Natural killer cell treated with Interleukin-12 subunit alpha and Interleukin-12 subunit beta and Interleukin-15 and Interleukin-18, amount 100 ng/mL, for 72 hours (primary cell): ENCODE data around the gene ATG16L1. TPM values are rescaled to one million over a fixed set of nuclear protein-coding genes. Genes with fewer than 3 reads are reported as not detected.

ENCODE experiments used
- ATAC-seq, 2 donors: fragments of 150-1000 bp; cut with Tn5 transposase in 1 of 2; sonication (Bioruptor Pico), chemical (Tn5 transposase) in 1 of 2; 2 replicates each; pipeline ENCODE4 v1.10.0; 2021
- DNase-seq: peaks from one replicate; pipeline ENCODE4 v3.0.0; 2022; ENCODE audit warnings: low spot score
- H3K27ac Mint-ChIP-seq, 2 donors: 1 replicate in 1 of 2; 2 replicates in 1 of 2; pipeline ENCODE4 v1.8.0; 2022; ENCODE audit warnings: mixed read lengths in 2 of 2, mild to moderate bottlenecking in 1 of 2, moderate library complexity in 1 of 2
- H3K27me3 Mint-ChIP-seq, 2 donors: 1 replicate in 1 of 2; 2 replicates in 1 of 2; pipeline ENCODE4 v1.8.0; 2022; ENCODE audit warnings: mixed read lengths in 2 of 2
- H3K36me3 Mint-ChIP-seq: one replicate; pipeline ENCODE4 v1.8.0; 2022; ENCODE audit warnings: mixed read lengths
- H3K4me1 Mint-ChIP-seq, 2 donors: 1 replicate in 1 of 2; 2 replicates in 1 of 2; pipeline ENCODE4 v1.8.0; 2022; ENCODE audit warnings: low read depth in 2 of 2, mixed read lengths in 2 of 2, mild to moderate bottlenecking in 1 of 2
- H3K4me3 Mint-ChIP-seq: one replicate; pipeline ENCODE4 v1.8.0; 2022; ENCODE audit warnings: mixed read lengths
- H3K9me3 Mint-ChIP-seq: 2 replicates; pipeline ENCODE4 v1.8.0; 2022; ENCODE audit warnings: mixed read lengths
- total RNA-seq, 2 donors: library from RNA; stranded (reverse); gene quantifications; one replicate each; pipeline ENCODE4 v1.2.3, GENCODE V29; 2022

The ATG16L1 gene
- total RNA-seq, 2 donors from 2014 or later = 39.5 to 78.6 TPM

GRCh38 chr2:233236820-233237589, 14.5 kb upstream of the ATG16L1 start:
- Mint-ChIP-seq H3K27ac (peak overlapping the region in 1 of 2 donors; percentile 9), H3K4me1 (peaks cover 50 to 75% of the 10 kb centered on the region in 2 donors), H3K27me3 (no peaks in the 10 kb centered on the region), H3K36me3 (no peaks in the 10 kb centered on the region), H3K4me3 (peak overlapping the region; percentile 1), H3K9me3 (peaks cover 3% of the 10 kb centered on the region)
- DNase-seq (no peak), ATAC-seq (no peak)

GRCh38 chr2:233240897-233241296, 10.6 kb upstream of the ATG16L1 start:
- Mint-ChIP-seq H3K36me3 (no peaks in the 10 kb centered on the region), H3K27me3 (no peaks in the 10 kb centered on the region), H3K4me3 (peak overlapping the region; percentile 40), H3K27ac (peak overlapping the region; percentile 62 to 76), H3K9me3 (peaks cover 3% of the 10 kb centered on the region), H3K4me1 (peaks cover 38 to 48% of the 10 kb centered on the region in 2 donors)
- ATAC-seq (peak in 1 of 2 donors; percentile 55), DNase-seq (no peak)

GRCh38 chr2:233241803-233242202, 9.7 kb upstream of the ATG16L1 start:
- ATAC-seq (peak in 1 of 2 donors; percentile 24), DNase-seq (no peak)
- H3K4me3 Mint-ChIP-seq = no peak overlapping the region
- H3K36me3 Mint-ChIP-seq = no peaks in the 10 kb centered on the region
- H3K9me3 Mint-ChIP-seq = peaks cover 3% of the 10 kb centered on the region
- peak overlapping the region; percentile 62 to 76 for H3K27ac Mint-ChIP-seq
- H3K27me3 Mint-ChIP-seq = no peaks in the 10 kb centered on the region
- H3K4me1 Mint-ChIP-seq = peaks cover 38 to 46% of the 10 kb centered on the region in 2 donors

- Mint-ChIP-seq H3K4me3 (no peak overlapping the region), H3K36me3 (no peaks in the 10 kb centered on the region), H3K27ac (peak overlapping the region in 1 of 2 donors; percentile 62), H3K27me3 (no peaks in the 10 kb centered on the region), H3K4me1 (peaks cover 33 to 46% of the 10 kb centered on the region in 2 donors), H3K9me3 (peaks cover 3% of the 10 kb centered on the region)
- no peak for DNase-seq
- no peak for ATAC-seq
Measured at GRCh38 chr2:233242231-233242927, 9.1 kb upstream of the ATG16L1 start.

GRCh38 chr2:233243348-233243747, 8.1 kb upstream of the ATG16L1 start:
- Mint-ChIP-seq H3K27me3 (no peaks in the 10 kb centered on the region), H3K36me3 (no peaks in the 10 kb centered on the region), H3K4me1 (peaks cover 32 to 45% of the 10 kb centered on the region in 2 donors), H3K27ac (no peak overlapping the region), H3K4me3 (no peak overlapping the region), H3K9me3 (peaks cover 3% of the 10 kb centered on the region)
- no peak for ATAC-seq
- no peak for DNase-seq

- Mint-ChIP-seq H3K27me3 (no peaks in the 10 kb centered on the region), H3K4me3 (no peak overlapping the region), H3K4me1 (peaks cover 25 to 40% of the 10 kb centered on the region in 2 donors), H3K36me3 (no peaks in the 10 kb centered on the region), H3K27ac (peak overlapping the region in 1 of 2 donors; percentile 45), H3K9me3 (no peaks in the 10 kb centered on the region)
- no peak for DNase-seq
- no peak for ATAC-seq
Measured at GRCh38 chr2:233244818-233245217, 6.7 kb upstream of the ATG16L1 start.

- peaks cover 27 to 42% of the 10 kb centered on the region in 2 donors for H3K4me1 Mint-ChIP-seq
- ATAC-seq = no peak
- DNase-seq = no peak
- H3K27me3 Mint-ChIP-seq = no peaks in the 10 kb centered on the region
- H3K9me3 Mint-ChIP-seq = no peaks in the 10 kb centered on the region
- H3K27ac Mint-ChIP-seq = no peak overlapping the region
- no peaks in the 10 kb centered on the region for H3K36me3 Mint-ChIP-seq
- no peak overlapping the region for H3K4me3 Mint-ChIP-seq
Measured at GRCh38 chr2:233245406-233245805, 6.1 kb upstream of the ATG16L1 start.

- DNase-seq (no peak), ATAC-seq (no peak)
- H3K4me1 Mint-ChIP-seq = peaks cover 23 to 36% of the 10 kb centered on the region in 2 donors
- no peaks in the 10 kb centered on the region for H3K9me3 Mint-ChIP-seq
- no peaks in the 10 kb centered on the region for H3K36me3 Mint-ChIP-seq
- H3K27ac Mint-ChIP-seq = peak overlapping the region; percentile 55 to 83
- peak overlapping the region; percentile 6 for H3K4me3 Mint-ChIP-seq
- no peaks in the 10 kb centered on the region for H3K27me3 Mint-ChIP-seq
Measured at GRCh38 chr2:233247116-233247515, 4.4 kb upstream of the ATG16L1 start.

GRCh38 chr2:233247744-233248143, 3.7 kb upstream of the ATG16L1 start:
- Mint-ChIP-seq H3K27me3 (no peaks in the 10 kb centered on the region), H3K9me3 (no peaks in the 10 kb centered on the region), H3K4me1 (peaks cover 25 to 36% of the 10 kb centered on the region in 2 donors), H3K36me3 (no peaks in the 10 kb centered on the region), H3K4me3 (peak overlapping the region; percentile 6), H3K27ac (peak overlapping the region; percentile 55 to 83)
- DNase-seq (no peak), ATAC-seq (peak; percentile 52 to 80)

GRCh38 chr2:233248999-233249398, 2.5 kb upstream of the ATG16L1 start:
- DNase-seq (no peak), ATAC-seq (no peak)
- Mint-ChIP-seq H3K27me3 (no peaks in the 10 kb centered on the region), H3K9me3 (no peaks in the 10 kb centered on the region), H3K4me1 (peaks cover 35 to 46% of the 10 kb centered on the region in 2 donors), H3K4me3 (peak overlapping the region; percentile 13), H3K36me3 (no peaks in the 10 kb centered on the region), H3K27ac (peak overlapping the region; percentile 7 to 39)

- Mint-ChIP-seq H3K27me3 (no peaks in the 10 kb centered on the region), H3K4me3 (peak overlapping the region; percentile 94), H3K4me1 (peaks cover 44 to 56% of the 10 kb centered on the region in 2 donors), H3K36me3 (peaks cover 4% of the 10 kb centered on the region), H3K27ac (peak overlapping the region; percentile 86 to 90), H3K9me3 (no peaks in the 10 kb centered on the region)
- ATAC-seq (no peak), DNase-seq (no peak)
Measured at GRCh38 chr2:233250568-233250967, 905 bp upstream of the ATG16L1 start.

- H3K9me3 Mint-ChIP-seq = no peaks in the 10 kb centered on the region
- H3K4me1 Mint-ChIP-seq = peaks cover 46 to 60% of the 10 kb centered on the region in 2 donors
- H3K27ac Mint-ChIP-seq = peak overlapping the region; percentile 86 to 90
- no peaks in the 10 kb centered on the region for H3K27me3 Mint-ChIP-seq
- H3K36me3 Mint-ChIP-seq = peaks cover 4% of the 10 kb centered on the region
- DNase-seq = no peak
- peak in 1 of 2 donors; percentile 3 for ATAC-seq
- H3K4me3 Mint-ChIP-seq = peak overlapping the region; percentile 94
Measured at GRCh38 chr2:233250985-233251305, 528 bp upstream of the ATG16L1 start.

GRCh38 chr2:233252227-233252626, 754 bp downstream of the ATG16L1 start:
- peak overlapping the region; percentile 94 for H3K4me3 Mint-ChIP-seq
- ATAC-seq (no peak), DNase-seq (no peak)
- no peaks in the 10 kb centered on the region for H3K9me3 Mint-ChIP-seq
- H3K27me3 Mint-ChIP-seq = no peaks in the 10 kb centered on the region
- H3K4me1 Mint-ChIP-seq = peaks cover 46 to 56% of the 10 kb centered on the region in 2 donors
- H3K27ac Mint-ChIP-seq = peak overlapping the region; percentile 86 to 90
- peaks cover 4% of the 10 kb centered on the region for H3K36me3 Mint-ChIP-seq

GRCh38 chr2:233255151-233255550, 3.7 kb downstream of the ATG16L1 start:
- Mint-ChIP-seq H3K4me3 (peak overlapping the region; percentile 56), H3K27ac (peak overlapping the region; percentile 30 to 76), H3K27me3 (no peaks in the 10 kb centered on the region), H3K9me3 (no peaks in the 10 kb centered on the region), H3K4me1 (peaks cover 45 to 54% of the 10 kb centered on the region in 2 donors), H3K36me3 (peaks cover 18% of the 10 kb centered on the region)
- DNase-seq (no peak), ATAC-seq (no peak)
